Large intestine (tissue), 12 donors: ENCODE data around the gene CHRM5. TPM values are rescaled to one million over a fixed set of nuclear protein-coding genes. Genes with fewer than 3 reads are reported as not detected.

ENCODE experiments used
- DNase-seq, 2 donors: peaks; one replicate each; pipeline versions ENCODE4 v3.0.0 to v3.0.0-alpha.2; 2013
- H3K27ac ChIP-seq: one replicate; pipeline ENCODE4 v1.5.1; 2013; ENCODE audit warnings: low read length
- H3K27me3 ChIP-seq: 2 replicates; pipeline ENCODE4 v1.6.1; 2013; ENCODE audit warnings: low read length; ENCODE audit not compliant: control insufficient read depth, insufficient read depth
- H3K36me3 ChIP-seq: 2 replicates; pipeline ENCODE4 v1.6.1; 2013; ENCODE audit warnings: low read length; ENCODE audit not compliant: control insufficient read depth, insufficient read depth
- H3K4me1 ChIP-seq: one replicate; pipeline ENCODE4 v1.6.1; 2013; ENCODE audit warnings: low read length; ENCODE audit not compliant: control insufficient read depth, insufficient read depth
- H3K4me3 ChIP-seq: one replicate; pipeline ENCODE4 v1.5.1; 2013; ENCODE audit warnings: low read length
- H3K9me3 ChIP-seq: one replicate; pipeline ENCODE4 v1.6.1; 2013; ENCODE audit warnings: mild to moderate bottlenecking, low read depth, low read length, moderate library complexity; ENCODE audit not compliant: control insufficient read depth
- WGBS: methylation state at CpG from one replicate; pipeline ENCODE4 v1.1.5; 2013; ENCODE audit warnings: low lambda C conversion rate; ENCODE audit not compliant: insufficient coverage; 5-methylcytosine and 5-hydroxymethylcytosine counted together
- long read RNA-seq, 11 donors: transcript quantifications; one replicate each; lab custom pipeline, GENCODE V29; 2026
- polyA plus RNA-seq: library from polyadenylated mRNA; unstranded; fragments of 120-200 nt; gene quantifications from one replicate; pipeline ENCODE4 v1.2.1, GENCODE V29; 2013

Gene CHRM5, protein sequence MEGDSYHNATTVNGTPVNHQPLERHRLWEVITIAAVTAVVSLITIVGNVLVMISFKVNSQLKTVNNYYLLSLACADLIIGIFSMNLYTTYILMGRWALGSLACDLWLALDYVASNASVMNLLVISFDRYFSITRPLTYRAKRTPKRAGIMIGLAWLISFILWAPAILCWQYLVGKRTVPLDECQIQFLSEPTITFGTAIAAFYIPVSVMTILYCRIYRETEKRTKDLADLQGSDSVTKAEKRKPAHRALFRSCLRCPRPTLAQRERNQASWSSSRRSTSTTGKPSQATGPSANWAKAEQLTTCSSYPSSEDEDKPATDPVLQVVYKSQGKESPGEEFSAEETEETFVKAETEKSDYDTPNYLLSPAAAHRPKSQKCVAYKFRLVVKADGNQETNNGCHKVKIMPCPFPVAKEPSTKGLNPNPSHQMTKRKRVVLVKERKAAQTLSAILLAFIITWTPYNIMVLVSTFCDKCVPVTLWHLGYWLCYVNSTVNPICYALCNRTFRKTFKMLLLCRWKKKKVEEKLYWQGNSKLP
- polyA plus RNA-seq, result 0.48 TPM
- long read RNA-seq, donor 1, partial matches to known transcripts, result 10 of 10 reads
- long read RNA-seq, donor 1, other reads (novel, unspliced or antisense), result 0 of 10 reads
- long read RNA-seq, donor 2, result 0 reads
- long read RNA-seq, donor 3, result 0 reads
- long read RNA-seq, donor 4, result 0 reads
- long read RNA-seq, donor 5, result 0 reads
- long read RNA-seq, donor 6, partial matches to known transcripts, result 24 of 24 reads
- long read RNA-seq, donor 6, other reads (novel, unspliced or antisense), result 0 of 24 reads
- long read RNA-seq, donor 7, partial matches to known transcripts, result 8 of 8 reads
- long read RNA-seq, donor 7, other reads (novel, unspliced or antisense), result 0 of 8 reads
- long read RNA-seq, donor 8, partial matches to known transcripts, result 23 of 23 reads
- long read RNA-seq, donor 8, other reads (novel, unspliced or antisense), result 0 of 23 reads
- long read RNA-seq, donor 9, result 0 reads
- long read RNA-seq, donor 10, partial matches to known transcripts, result 15 of 15 reads
- long read RNA-seq, donor 10, other reads (novel, unspliced or antisense), result 0 of 15 reads
- long read RNA-seq, donor 11, partial matches to known transcripts, result 5 of 5 reads
- long read RNA-seq, donor 11, other reads (novel, unspliced or antisense), result 0 of 5 reads

DNA sequence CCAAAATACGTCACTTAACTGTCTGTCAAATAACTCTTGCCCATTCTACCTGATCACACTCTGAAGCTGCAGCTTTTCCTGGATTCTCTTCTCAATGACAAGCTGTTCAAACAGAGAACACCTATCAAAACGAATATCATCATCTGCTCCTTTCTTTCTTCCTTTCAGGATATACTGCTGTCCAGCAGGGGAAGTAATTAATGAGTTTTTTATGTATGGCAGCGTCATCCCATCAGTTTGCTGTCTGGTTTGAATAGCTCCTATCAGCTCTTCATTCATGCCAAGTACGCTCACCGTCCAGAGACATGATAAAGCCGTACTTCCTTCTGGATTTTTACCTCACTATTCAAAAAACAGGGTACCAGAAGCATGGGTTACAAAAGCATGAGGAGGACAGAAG is at the start of gene CHRM5:
TSS of gene CHRM5 (plus strand) at position 274 of the 400 bp plus-strand sequence. CDS start 94,221 bp downstream, outside the sequence.
- Histone ChIP-seq H3K27ac (no peak within 1 kb of the TSS), H3K4me1 (no peaks in the 10 kb centered on the region), H3K36me3 (no peaks in the 10 kb centered on the region), H3K4me3 (no peak within 1 kb of the TSS), H3K27me3 (no peaks in the 10 kb centered on the region), H3K9me3 (no peaks in the 10 kb centered on the region)
- WGBS, result 100% methylated on average over 1 of the region's 6 CpGs
- no peak for DNase-seq

DNA sequence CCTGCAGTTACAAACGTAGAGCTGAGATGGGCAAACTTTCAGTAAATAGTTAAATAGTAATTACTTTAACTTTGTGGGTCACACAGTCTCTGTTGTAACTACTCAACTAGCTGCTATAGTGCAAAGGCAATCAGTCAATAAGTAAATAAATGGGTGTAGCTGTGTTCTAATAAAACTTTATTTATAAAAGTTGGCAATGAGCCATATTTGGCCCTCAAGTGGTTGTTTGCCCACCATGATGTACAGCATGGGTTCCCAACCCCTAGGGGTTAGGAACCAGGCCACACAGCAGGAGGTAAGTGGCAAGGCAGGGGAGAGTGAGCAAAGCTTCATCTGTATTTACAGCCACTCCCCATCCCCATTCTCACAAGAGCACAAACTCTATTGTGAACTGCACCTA is 44.9 kb upstream of the CHRM5 start:
- Histone ChIP-seq H3K36me3 (no peaks in the 10 kb centered on the region), H3K27ac (no peak overlapping the region), H3K27me3 (no peaks in the 10 kb centered on the region), H3K4me3 (no peak overlapping the region), H3K4me1 (no peaks in the 10 kb centered on the region), H3K9me3 (no peaks in the 10 kb centered on the region)
- DNase-seq, result no peak
- no CpG with 5 or more reads among the region's 1 CpG for WGBS

DNA sequence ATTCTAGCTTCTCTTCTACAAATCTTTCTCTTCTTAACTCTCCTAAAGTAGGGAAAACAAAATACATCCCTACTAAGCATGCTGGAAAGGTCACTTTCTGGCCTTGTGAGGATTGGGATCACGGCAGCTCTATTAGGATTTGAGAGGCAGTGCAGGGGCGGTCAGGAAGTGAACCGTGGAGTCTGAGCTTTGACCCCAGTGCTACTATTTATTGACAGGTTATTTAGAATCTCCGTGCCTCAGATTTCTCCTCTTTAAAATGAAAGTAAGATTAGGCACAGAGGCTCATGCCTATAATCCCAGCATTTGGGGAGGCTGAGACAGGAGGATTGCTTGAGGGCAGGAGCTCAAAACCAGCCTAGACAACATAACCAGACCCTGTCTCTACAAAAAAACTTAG is 42.0 kb upstream of the CHRM5 start:
- no peaks in the 10 kb centered on the region for H3K4me1 ChIP-seq
- DNase-seq, result peak in 1 of 2 donors; percentile 45
- H3K4me3 ChIP-seq, result no peak overlapping the region
- no peaks in the 10 kb centered on the region for H3K27me3 ChIP-seq
- H3K36me3 ChIP-seq, result no peaks in the 10 kb centered on the region
- no CpG with 5 or more reads among the region's 4 CpGs for WGBS
- no peak overlapping the region for H3K27ac ChIP-seq
- no peaks in the 10 kb centered on the region for H3K9me3 ChIP-seq

DNA sequence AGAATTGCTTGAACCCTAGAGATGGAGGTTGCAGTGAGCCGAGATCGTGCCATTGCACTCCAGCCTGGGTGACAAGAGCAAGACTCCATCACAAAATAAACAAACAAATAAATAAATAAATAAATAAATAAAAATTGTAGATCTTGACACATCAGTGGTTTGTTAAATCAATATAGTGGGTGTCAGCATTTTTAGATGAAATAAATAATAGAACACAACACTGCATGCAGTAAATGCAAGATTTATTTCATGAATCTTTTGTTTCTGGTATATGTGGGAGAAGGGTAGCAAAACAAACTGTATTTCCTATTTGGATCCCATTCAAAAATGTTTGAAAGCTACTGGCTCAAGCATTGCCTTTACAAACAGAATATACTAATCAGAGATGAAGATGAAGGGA is 35.6 kb upstream of the CHRM5 start:
- Histone ChIP-seq H3K36me3 (no peaks in the 10 kb centered on the region), H3K4me3 (no peak overlapping the region), H3K4me1 (no peaks in the 10 kb centered on the region), H3K27me3 (no peaks in the 10 kb centered on the region), H3K9me3 (no peaks in the 10 kb centered on the region), H3K27ac (no peak overlapping the region)
- no CpG with 5 or more reads among the region's 2 CpGs for WGBS
- DNase-seq, result no peak

DNA sequence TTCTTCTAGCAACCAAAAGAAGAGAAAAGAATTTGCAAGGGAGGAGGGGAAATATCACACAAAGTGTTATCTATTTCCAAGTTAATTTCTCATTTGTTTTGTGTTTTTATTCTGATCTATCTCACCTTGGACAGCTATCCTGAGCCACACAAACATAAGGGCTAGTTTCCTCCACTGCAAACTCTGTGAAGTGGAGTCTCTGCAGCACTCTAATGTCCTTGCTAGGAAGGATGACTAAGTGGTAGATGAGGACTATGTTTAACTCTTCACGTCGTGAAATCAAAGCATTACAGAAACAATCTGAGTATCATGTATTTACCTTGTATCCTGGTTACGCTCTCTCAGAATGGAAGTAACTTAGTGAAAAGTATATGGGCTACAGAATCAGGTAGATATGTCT is 33.9 kb upstream of the CHRM5 start:
- H3K36me3 ChIP-seq, result no peaks in the 10 kb centered on the region
- no peak for DNase-seq
- H3K4me1 ChIP-seq, result no peaks in the 10 kb centered on the region
- no peak overlapping the region for H3K4me3 ChIP-seq
- H3K27ac ChIP-seq, result no peak overlapping the region
- no peaks in the 10 kb centered on the region for H3K9me3 ChIP-seq
- H3K27me3 ChIP-seq, result no peaks in the 10 kb centered on the region
- no CpG with 5 or more reads among the region's 3 CpGs for WGBS

DNA sequence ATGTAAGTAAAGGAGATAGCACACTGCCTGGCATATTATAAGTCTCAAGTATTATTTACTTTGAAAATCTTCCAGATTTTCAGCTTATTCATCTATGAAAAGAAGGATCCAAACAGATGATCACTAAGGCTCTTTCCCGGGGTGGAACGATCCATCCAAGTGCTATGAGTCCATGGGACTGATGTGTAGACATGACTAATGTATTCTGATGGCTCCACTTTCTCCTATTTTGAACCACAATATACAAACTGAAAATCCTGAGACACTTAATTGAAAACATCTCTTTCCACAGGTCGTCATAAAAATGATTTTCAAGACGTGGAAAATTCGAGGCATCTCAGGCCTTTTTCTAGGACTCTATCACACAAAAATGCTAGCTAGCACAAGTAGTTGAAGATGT is 33.4 kb upstream of the CHRM5 start:
- Histone ChIP-seq H3K27me3 (no peaks in the 10 kb centered on the region), H3K4me3 (no peak overlapping the region), H3K4me1 (no peaks in the 10 kb centered on the region), H3K36me3 (no peaks in the 10 kb centered on the region), H3K27ac (no peak overlapping the region), H3K9me3 (no peaks in the 10 kb centered on the region)
- 100% methylated on average over 2 of the region's 5 CpGs for WGBS
- DNase-seq, result no peak

DNA sequence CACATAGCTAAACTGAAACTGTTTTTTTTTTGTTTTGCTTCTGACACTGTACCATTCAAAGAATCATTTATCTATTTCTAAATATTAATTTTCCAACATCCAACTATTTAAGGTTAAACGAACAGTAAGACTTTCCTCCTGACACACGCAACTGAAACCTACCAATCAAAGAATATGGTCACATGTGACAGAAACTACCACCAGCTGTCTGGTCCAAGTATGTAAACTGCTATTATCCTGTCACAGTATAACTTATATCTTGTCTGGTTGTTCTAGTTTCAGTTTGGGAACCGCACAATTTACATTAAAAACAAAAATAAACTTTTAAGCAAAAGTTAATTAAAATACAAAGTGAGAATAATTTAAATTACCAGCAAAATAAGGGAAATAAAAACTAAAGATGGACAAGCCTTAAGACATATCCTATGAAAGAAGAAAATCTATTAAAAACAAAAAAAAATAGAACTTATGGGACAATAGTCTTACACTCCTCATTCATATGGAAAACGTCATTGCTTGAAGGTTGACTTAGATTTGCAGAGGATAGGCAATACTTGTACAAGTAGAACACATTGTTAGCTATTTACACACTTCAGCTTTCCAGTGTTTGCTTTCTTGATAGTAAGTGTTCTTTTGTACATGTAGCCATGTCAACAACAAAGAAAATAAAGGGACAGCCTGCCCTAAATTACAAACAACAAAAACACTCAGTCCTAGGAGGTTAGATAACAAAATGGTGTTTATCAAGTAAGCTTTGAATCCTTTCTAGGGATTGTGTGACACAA is 26.8 kb upstream of the CHRM5 start:
- no peaks in the 10 kb centered on the region for H3K36me3 ChIP-seq
- WGBS, result 73% methylated on average over 3 of the region's 4 CpGs
- DNase-seq, result no peak

DNA sequence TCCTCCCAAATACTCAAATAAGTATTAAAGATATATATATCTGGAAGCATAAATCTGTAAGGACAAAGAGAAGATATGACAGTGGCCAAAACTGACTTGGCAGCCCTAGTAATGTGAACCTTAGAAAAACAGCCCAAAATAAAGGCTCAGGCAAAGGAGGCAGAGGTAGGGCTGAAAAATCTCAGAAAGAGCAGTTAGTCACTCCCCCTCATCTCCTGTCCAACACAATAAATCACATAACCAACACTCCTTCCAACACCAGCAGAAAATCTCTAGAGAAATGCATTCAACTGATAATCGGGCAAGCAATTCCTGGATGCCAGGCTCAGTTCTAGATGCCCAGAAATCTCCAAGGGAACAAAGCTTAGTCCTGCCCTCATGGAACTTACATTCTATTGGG is 22.1 kb upstream of the CHRM5 start:
- Histone ChIP-seq H3K4me3 (no peak overlapping the region), H3K36me3 (no peaks in the 10 kb centered on the region), H3K4me1 (no peaks in the 10 kb centered on the region), H3K9me3 (no peaks in the 10 kb centered on the region), H3K27me3 (no peaks in the 10 kb centered on the region), H3K27ac (no peak overlapping the region)
- DNase-seq, result no peak
- WGBS, result no CpG with 5 or more reads among the region's 1 CpG

More for the DNA sequence above, 26.8 kb upstream of the CHRM5 start:
- no peak overlapping the region for H3K27ac ChIP-seq
- H3K9me3 ChIP-seq, result no peaks in the 10 kb centered on the region
- no peaks in the 10 kb centered on the region for H3K27me3 ChIP-seq
- H3K4me3 ChIP-seq, result no peak overlapping the region
- H3K4me1 ChIP-seq, result no peaks in the 10 kb centered on the region

DNA sequence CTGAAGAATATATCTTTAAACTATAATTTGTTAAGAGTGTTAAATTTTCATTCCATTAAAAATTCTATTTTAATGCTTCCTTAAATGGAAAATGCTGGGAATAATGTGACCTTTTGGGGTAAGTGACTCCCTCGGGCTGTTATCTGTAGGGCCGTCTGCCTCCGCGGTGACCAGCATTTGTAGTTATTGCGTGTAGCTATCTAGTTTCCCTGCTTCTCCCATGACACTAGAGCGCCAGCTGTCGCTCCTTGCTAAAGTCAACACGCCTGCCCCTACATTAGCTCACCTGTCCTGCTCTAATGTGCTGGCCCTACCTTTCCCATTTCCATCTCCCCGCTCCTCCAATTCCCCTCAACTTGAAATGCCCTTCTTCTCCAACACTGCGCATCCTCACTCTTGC is 12.4 kb upstream of the CHRM5 start:
- peak in 1 of 2 donors; percentile 17 for DNase-seq
- 86% methylated on average over 1 of the region's 10 CpGs for WGBS
- Histone ChIP-seq H3K4me1 (no peaks in the 10 kb centered on the region), H3K4me3 (no peak overlapping the region), H3K27me3 (no peaks in the 10 kb centered on the region), H3K27ac (no peak overlapping the region), H3K9me3 (no peaks in the 10 kb centered on the region), H3K36me3 (no peaks in the 10 kb centered on the region)
